HepG2 (cell line): Measurements from ENCODE around the gene FAM216A. TPM values are rescaled to one million over a fixed set of nuclear protein-coding genes. Genes with fewer than 3 reads are reported as not detected.

Experiments
- ATF5 ChIP-seq: sonication (generic); formaldehyde crosslinking; IDR thresholded peaks from 2 replicates; pipeline ENCODE4 v1.4.0; 2020; ENCODE audit warnings: mild to moderate bottlenecking, low read depth, missing genetic modification reagents
- CCAR2 ChIP-seq: fragments of 200-400 bp; formaldehyde crosslinking; optimal IDR thresholded peaks from 2 replicates; pipeline ENCODE3; 2018; ENCODE audit warnings: low read depth, mild to moderate bottlenecking, low read length, moderate library complexity
- HCFC1 ChIP-seq: fragments of 150-350 bp; IDR thresholded peaks from 2 replicates; pipeline ENCODE4 v1.6.1; 2014; ENCODE audit warnings: low read depth, low read length
- HDAC2 ChIP-seq: sonication (generic); formaldehyde crosslinking; IDR thresholded peaks from 2 replicates; pipeline ENCODE4 v1.4.0; 2020; ENCODE audit warnings: missing genetic modification reagents
- HOXA3 ChIP-seq: sonication (generic); formaldehyde crosslinking; IDR thresholded peaks from 2 replicates; pipeline ENCODE4 v1.5.0; 2020; ENCODE audit warnings: missing genetic modification reagents
- SRF ChIP-seq: IDR thresholded peaks from 2 replicates; pipeline ENCODE4 v1.6.1; 2011; ENCODE audit warnings: mild to moderate bottlenecking, low read depth, low read length, moderate library complexity
- TFAP4 ChIP-seq: sonication (generic); IDR thresholded peaks from 2 replicates; pipeline ENCODE4 v1.6.1; 2016; ENCODE audit warnings: low read depth, borderline replicate concordance
- THAP9 ChIP-seq: sonication (generic); formaldehyde crosslinking; IDR thresholded peaks from 2 replicates; pipeline ENCODE4; 2020; ENCODE audit warnings: missing genetic modification reagents, mild to moderate bottlenecking, borderline replicate concordance
- ZBTB42 ChIP-seq: sonication (generic); formaldehyde crosslinking; IDR thresholded peaks from 2 replicates; pipeline ENCODE4 v1.5.0; 2020; ENCODE audit warnings: mild to moderate bottlenecking, missing genetic modification reagents
- ZNF292 ChIP-seq: sonication (generic); formaldehyde crosslinking; IDR thresholded peaks from 2 replicates; pipeline ENCODE4 v1.8.1; 2022; ENCODE audit warnings: mild to moderate bottlenecking, low read depth, missing genetic modification reagents, borderline replicate concordance
- ZNF558 ChIP-seq: sonication (generic); formaldehyde crosslinking; IDR thresholded peaks from 2 replicates; pipeline ENCODE4 v1.9.0; 2022; ENCODE audit warnings: mild to moderate bottlenecking, missing genetic modification reagents, borderline replicate concordance
- ZNF576 ChIP-seq: sonication (generic); formaldehyde crosslinking; IDR thresholded peaks from 2 replicates; pipeline ENCODE4 v1.4.0; 2020; ENCODE audit warnings: mild to moderate bottlenecking, missing genetic modification reagents
- ZNF839 ChIP-seq: sonication (generic); formaldehyde crosslinking; IDR thresholded peaks from 2 replicates; pipeline ENCODE4 v1.4.0; 2020; ENCODE audit warnings: missing genetic modification reagents, mild to moderate bottlenecking, borderline replicate concordance
- ZNF850 ChIP-seq: sonication (generic); formaldehyde crosslinking; conservative IDR thresholded peaks from 2 replicates; pipeline ENCODE4 v1.9.0; 2021; ENCODE audit warnings: mild to moderate bottlenecking, missing genetic modification reagents
- polyA plus RNA-seq, 8 experiments: library from polyadenylated mRNA; depleted of rRNA in 3 of 8; stranded (reverse) in 7 of 8; unstranded in 1 of 8; fragments of >200 nt; fragmentation: Illumina TruSeq in 4 of 8; extraction: Trizol in 4 of 8; gene quantifications; 2 replicates each; pipeline versions ENCODE4 v1.2.1 to v1.2.3, GENCODE V29; 2011 to 2016; ENCODE audit warnings: low read depth in 4 of 8, missing spikeins in 1 of 8, mixed read lengths in 1 of 8; ENCODE audit not compliant: insufficient read depth in 1 of 8
- total RNA-seq, 5 experiments: library from RNA; depleted of rRNA; stranded (reverse); fragments of >200 nt; fragmentation: Illumina TruSeq; extraction: Trizol; gene quantifications; 2 replicates each; pipeline ENCODE4 v1.2.3, GENCODE V29; 2016; ENCODE audit warnings: low read depth in 1 of 5
- TF ChIP-seq, protein P1 (sequence below): sonication (generic); formaldehyde crosslinking; IDR thresholded peaks from 2 replicates; pipeline ENCODE4 v1.4.0; 2020; ENCODE audit warnings: missing genetic modification reagents, mild to moderate bottlenecking, borderline replicate concordance
- TF ChIP-seq, protein P2 (sequence below): sonication (generic); formaldehyde crosslinking; IDR thresholded peaks from 2 replicates; pipeline ENCODE4 v1.4.0; 2020; ENCODE audit warnings: missing genetic modification reagents

The FAM216A gene
- total and polyA plus RNA-seq, 2 of the 13 experiments (the other 11 are each of a cell fraction or from before 2014, with no cell fraction given), result 20.3 to 31.2 TPM

GRCh38 chr12:110501752-110502738 lies 33.4 kb downstream of the FAM216A start, which contains the start of the genes RAD9B and VPS29 (continued):
- TF ChIP-seq, protein P1, sequence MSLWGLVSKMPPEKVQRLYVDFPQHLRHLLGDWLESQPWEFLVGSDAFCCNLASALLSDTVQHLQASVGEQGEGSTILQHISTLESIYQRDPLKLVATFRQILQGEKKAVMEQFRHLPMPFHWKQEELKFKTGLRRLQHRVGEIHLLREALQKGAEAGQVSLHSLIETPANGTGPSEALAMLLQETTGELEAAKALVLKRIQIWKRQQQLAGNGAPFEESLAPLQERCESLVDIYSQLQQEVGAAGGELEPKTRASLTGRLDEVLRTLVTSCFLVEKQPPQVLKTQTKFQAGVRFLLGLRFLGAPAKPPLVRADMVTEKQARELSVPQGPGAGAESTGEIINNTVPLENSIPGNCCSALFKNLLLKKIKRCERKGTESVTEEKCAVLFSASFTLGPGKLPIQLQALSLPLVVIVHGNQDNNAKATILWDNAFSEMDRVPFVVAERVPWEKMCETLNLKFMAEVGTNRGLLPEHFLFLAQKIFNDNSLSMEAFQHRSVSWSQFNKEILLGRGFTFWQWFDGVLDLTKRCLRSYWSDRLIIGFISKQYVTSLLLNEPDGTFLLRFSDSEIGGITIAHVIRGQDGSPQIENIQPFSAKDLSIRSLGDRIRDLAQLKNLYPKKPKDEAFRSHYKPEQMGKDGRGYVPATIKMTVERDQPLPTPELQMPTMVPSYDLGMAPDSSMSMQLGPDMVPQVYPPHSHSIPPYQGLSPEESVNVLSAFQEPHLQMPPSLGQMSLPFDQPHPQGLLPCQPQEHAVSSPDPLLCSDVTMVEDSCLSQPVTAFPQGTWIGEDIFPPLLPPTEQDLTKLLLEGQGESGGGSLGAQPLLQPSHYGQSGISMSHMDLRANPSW (CRISPR knock-in tag), result no peak
- TF ChIP-seq HCFC1 (peak; percentile 51), ZNF558 (CRISPR knock-in tag) (peak; percentile 96; the same call in 1 of the 2 replicates), SRF (0 out of 2 replicates have a peak, but pooled peaks have one; percentile 16), THAP9 (CRISPR knock-in tag) (peak; percentile 86), CCAR2 (no peak), ZNF839 (CRISPR knock-in tag) (0 out of 2 replicates have a peak, but pooled peaks have one; percentile 18), HDAC2 (peak; percentile 80; the same call in 1 of the 2 replicates), ZNF576 (peak; percentile 72; the same call in 1 of the 2 replicates), ZBTB42 (CRISPR knock-in tag) (peak; percentile 92), HOXA3 (CRISPR knock-in tag) (peak; percentile 97), TFAP4 (no peak), ZNF292 (no peak), ZNF850 (CRISPR knock-in tag) (0 out of 2 replicates have a peak, but pooled peaks have one; percentile 23), ATF5 (CRISPR knock-in tag) (peak; percentile 92; the same call in 1 of the 2 replicates)
- TF ChIP-seq, protein P2, sequence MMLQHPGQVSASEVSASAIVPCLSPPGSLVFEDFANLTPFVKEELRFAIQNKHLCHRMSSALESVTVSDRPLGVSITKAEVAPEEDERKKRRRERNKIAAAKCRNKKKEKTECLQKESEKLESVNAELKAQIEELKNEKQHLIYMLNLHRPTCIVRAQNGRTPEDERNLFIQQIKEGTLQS (CRISPR knock-in tag), result no peak
